Esophagus squamous epithelium (tissue), 4 donors: ENCODE data around the gene EYS.

Experiments
- POLR2A ChIP-seq, 4 donors: fragments of 450-650 bp; IDR thresholded peaks; one replicate each; pipeline ENCODE4 v1.6.1; 2017; ENCODE audit warnings: antibody characterized with exemption in 4 of 4, mild to moderate bottlenecking in 4 of 4, moderate library complexity in 3 of 4
- TF ChIP-seq, protein P1 (sequence below), 6 experiments: fragments of 450-650 bp in 4 of 6; fragments of 200-600 bp in 2 of 6; sonication (generic) in 2 of 6; IDR thresholded peaks; one replicate each; pipeline ENCODE4 v1.5.1; 2016 to 2019; ENCODE audit warnings: antibody characterized with exemption in 6 of 6, mild to moderate bottlenecking in 4 of 6, moderate library complexity in 4 of 6

DNA sequence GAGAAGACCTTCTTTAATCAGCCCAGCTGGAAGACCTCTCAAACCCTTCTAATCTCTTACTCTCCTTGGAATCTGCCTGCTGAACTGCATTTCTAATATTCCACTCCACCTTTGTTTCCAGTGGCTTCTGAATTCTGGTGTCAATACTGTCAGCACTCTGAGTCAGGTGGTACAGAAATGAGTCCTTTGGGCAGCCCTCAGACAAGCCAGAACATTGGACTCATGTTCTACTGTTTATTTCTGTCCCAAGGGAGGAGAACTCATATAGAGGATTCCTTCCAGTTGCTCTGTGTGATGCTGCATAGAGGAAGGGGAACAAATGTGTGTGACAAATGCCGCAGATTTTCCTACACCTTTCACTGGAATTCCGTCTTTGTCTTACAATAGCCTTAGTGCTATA, 1956.6 kb downstream of the EYS start:
- TF ChIP-seq, protein P1, sequence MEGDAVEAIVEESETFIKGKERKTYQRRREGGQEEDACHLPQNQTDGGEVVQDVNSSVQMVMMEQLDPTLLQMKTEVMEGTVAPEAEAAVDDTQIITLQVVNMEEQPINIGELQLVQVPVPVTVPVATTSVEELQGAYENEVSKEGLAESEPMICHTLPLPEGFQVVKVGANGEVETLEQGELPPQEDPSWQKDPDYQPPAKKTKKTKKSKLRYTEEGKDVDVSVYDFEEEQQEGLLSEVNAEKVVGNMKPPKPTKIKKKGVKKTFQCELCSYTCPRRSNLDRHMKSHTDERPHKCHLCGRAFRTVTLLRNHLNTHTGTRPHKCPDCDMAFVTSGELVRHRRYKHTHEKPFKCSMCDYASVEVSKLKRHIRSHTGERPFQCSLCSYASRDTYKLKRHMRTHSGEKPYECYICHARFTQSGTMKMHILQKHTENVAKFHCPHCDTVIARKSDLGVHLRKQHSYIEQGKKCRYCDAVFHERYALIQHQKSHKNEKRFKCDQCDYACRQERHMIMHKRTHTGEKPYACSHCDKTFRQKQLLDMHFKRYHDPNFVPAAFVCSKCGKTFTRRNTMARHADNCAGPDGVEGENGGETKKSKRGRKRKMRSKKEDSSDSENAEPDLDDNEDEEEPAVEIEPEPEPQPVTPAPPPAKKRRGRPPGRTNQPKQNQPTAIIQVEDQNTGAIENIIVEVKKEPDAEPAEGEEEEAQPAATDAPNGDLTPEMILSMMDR (IDR thresholded peaks at IDR 0.05) = no peak
- no peak for TF ChIP-seq POLR2A (IDR thresholded peaks at IDR 0.05)
